Effector CD4-positive, alpha-beta T cell (primary cell): ENCODE results near the gene C1orf167.

Experiments
- DNase-seq: peaks from one replicate; pipeline ENCODE4 v3.0.0-alpha.2; 2020

Gene C1orf167

GRCh38 chr1:11837767-11838348 is 75.9 kb downstream of the C1orf167 start:
- no peak for DNase-seq

DNA sequence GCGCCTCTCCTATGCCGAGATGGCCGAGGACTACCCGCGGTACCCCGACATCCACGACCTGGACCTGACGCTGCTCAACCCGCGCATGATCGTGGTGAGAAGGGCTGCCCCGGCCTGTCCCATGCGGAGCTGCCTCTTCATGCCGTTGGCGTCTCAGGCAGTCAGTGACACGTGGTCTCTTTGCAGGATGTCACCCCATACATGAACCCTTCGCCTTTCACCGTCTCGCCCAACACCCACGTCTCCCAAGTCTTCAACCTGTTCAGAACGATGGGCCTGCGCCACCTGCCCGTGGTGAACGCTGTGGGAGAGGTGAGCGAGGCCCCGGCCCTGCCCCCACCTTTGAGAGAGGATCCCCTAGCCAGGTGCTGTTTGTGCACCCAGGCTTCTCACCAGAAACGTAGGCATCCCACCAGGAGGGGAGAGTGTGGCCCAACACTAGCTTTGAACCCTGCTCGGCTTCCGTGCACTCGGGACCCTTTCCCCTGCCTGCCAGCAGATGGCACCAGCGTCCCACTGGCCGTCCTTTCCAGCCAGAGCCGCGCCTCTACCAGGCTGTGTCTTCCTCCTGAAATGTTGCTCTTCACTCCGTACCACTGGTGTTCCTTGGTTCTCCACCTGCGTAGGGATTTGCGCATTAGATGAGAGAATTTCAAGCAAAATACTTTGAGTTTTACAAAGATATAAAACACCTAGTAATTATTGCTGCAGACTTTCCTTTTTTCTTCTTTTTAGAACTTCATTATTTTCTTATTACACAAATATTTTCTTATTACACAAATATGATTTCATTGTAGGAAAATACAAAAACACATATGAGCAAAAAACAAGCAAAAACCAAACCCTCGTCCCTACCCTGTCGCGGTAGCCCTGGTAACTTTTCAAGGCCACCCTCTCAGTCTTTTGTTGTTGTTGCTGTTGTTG is 76.6 kb downstream of the C1orf167 start:
- DNase-seq, result peak; percentile 65
